Upper lobe of left lung (tissue), 6 donors: ENCODE results near the gene KRTAP12-4. TPM values are rescaled to one million over a fixed set of nuclear protein-coding genes. Genes with fewer than 3 reads are reported as not detected.
A peak's percentile ranks its signal among the peaks of the same experiment; 100 is the strongest.
"Not testable (repeated sequence)": the region's sequence is repeated elsewhere in the genome, so short reads cannot be mapped to it uniquely, and the experiment has no call there.

Source experiments
- ATAC-seq, 2 donors: fragments of 200-7000 bp; cut with Tn5 transposase; one replicate each; pipeline ENCODE4 v1.9.1; 2022; ENCODE audit warnings: mild to moderate bottlenecking in 2 of 2, moderate library complexity in 2 of 2; ENCODE audit not compliant: low FRiP score in 2 of 2
- DNase-seq, 2 donors: peaks; one replicate each; pipeline ENCODE4 v3.0.0-alpha.2; 2019 to 2020
- H3K27ac ChIP-seq, 4 donors: fragments of 200-600 bp; sonication (generic); one replicate each; pipeline ENCODE4 v1.5.1; 2016 to 2019
- H3K27me3 ChIP-seq, 4 donors: fragments of 200-600 bp; sonication (generic); one replicate each; pipeline ENCODE4 v1.5.1; 2017 to 2019
- H3K36me3 ChIP-seq, 4 donors: fragments of 200-600 bp; sonication (generic); one replicate each; pipeline ENCODE4 v1.5.1; 2016 to 2019
- H3K4me1 ChIP-seq, 4 donors: fragments of 200-600 bp; sonication (generic); one replicate each; pipeline ENCODE4 v1.5.1; 2018 to 2019
- H3K4me3 ChIP-seq, 4 donors: fragments of 200-600 bp; sonication (generic); one replicate each; pipeline ENCODE4 v1.5.1; 2017 to 2019; ENCODE audit warnings: mild to moderate bottlenecking in 2 of 4, moderate library complexity in 1 of 4
- H3K9me3 ChIP-seq, 4 donors: fragments of 200-600 bp; sonication (generic); one replicate each; pipeline ENCODE4 v1.5.1; 2018 to 2019
- CTCF ChIP-seq, 6 experiments: fragments of 450-650 bp in 4 of 6; fragments of 200-600 bp in 2 of 6; sonication (generic) in 2 of 6; IDR thresholded peaks; one replicate each; pipeline ENCODE4 v1.5.1; 2016 to 2019; ENCODE audit warnings: antibody characterized with exemption in 6 of 6
- EP300 ChIP-seq, 4 donors: sonication (generic); formaldehyde crosslinking; IDR thresholded peaks; one replicate each; pipeline ENCODE4 v1.5.1; 2017; ENCODE audit warnings: antibody characterized with exemption in 4 of 4, control low read depth in 2 of 4
- POLR2A ChIP-seq, 4 donors: fragments of 450-650 bp; IDR thresholded peaks; one replicate each; pipeline ENCODE4 v1.5.1; 2016 to 2017; ENCODE audit warnings: antibody characterized with exemption in 4 of 4, mild to moderate bottlenecking in 2 of 4
- POLR2AphosphoS5 ChIP-seq, 2 donors: sonication (generic); formaldehyde crosslinking; IDR thresholded peaks; one replicate each; pipeline ENCODE4 v1.5.1; 2017; ENCODE audit warnings: antibody characterized with exemption in 2 of 2
- WGBS, 2 donors: methylation state at CpG; one replicate each; pipeline ENCODE4 v1.1.5; 2017 to 2018; 5-methylcytosine and 5-hydroxymethylcytosine counted together
- total RNA-seq, 6 donors: library from RNA; depleted of rRNA in 4 of 6; stranded (reverse); fragments of >200 nt in 4 of 6; gene quantifications; one replicate each; pipeline versions ENCODE4 v1.1.0 to v1.2.1, GENCODE V29; 2016 to 2021
- donor health status: DM: no; HTN: no; CAD: no; lungs with moderate emphysema.
- donor health status: DM: no; HTN: yes; CAD: no; lungs with severe emphysema.

The KRTAP12-4 gene
- total RNA-seq, 6 donors from 2014 or later: not detected

GRCh38 chr21:44636209-44637017 lies 18.0 kb downstream of the KRTAP12-4 start:
- H3K27me3 ChIP-seq: no peaks in the 10 kb centered on the region
- TF ChIP-seq CTCF (IDR thresholded peaks at IDR 0.05): no peak
- H3K27ac ChIP-seq: no peak overlapping the region
- 80 to 87% methylated on average over 12 to 15 of the region's 15 CpGs for WGBS, 2 donors
- no peak overlapping the region for H3K4me3 ChIP-seq
- DNase-seq (no peak), ATAC-seq (no peak)
- no peaks in the 10 kb centered on the region for H3K36me3 ChIP-seq
- no peaks in the 10 kb centered on the region for H3K4me1 ChIP-seq
- peaks cover 5 to 12% (median 9%) of the 10 kb centered on the region in 4 donors for H3K9me3 ChIP-seq

GRCh38 chr21:44632067-44632466 lies 22.4 kb downstream of the KRTAP12-4 start:
- H3K4me3 ChIP-seq: no peak overlapping the region
- no peak for TF ChIP-seq POLR2AphosphoS5 (IDR thresholded peaks at IDR 0.05)
- no peak for TF ChIP-seq CTCF (IDR thresholded peaks at IDR 0.05)
- no peak for TF ChIP-seq EP300 (IDR thresholded peaks at IDR 0.05)
- no peak for TF ChIP-seq POLR2A (IDR thresholded peaks at IDR 0.05)
- DNase-seq: no peak
- H3K4me1 ChIP-seq: no peaks in the 10 kb centered on the region
- peaks cover 6 to 16% (median 13%) of the 10 kb centered on the region in 4 donors for H3K9me3 ChIP-seq
- no peaks in the 10 kb centered on the region for H3K36me3 ChIP-seq
- no peaks in the 10 kb centered on the region for H3K27me3 ChIP-seq
- no peak for ATAC-seq
- H3K27ac ChIP-seq: no peak overlapping the region
- WGBS, 2 donors: 82 to 92% methylated on average over 1 of the region's 1 CpG

- 58 to 72% methylated on average over 2 of the region's 2 CpGs for WGBS, 2 donors
- Histone ChIP-seq H3K9me3 (peaks cover 6 to 16% (median 13%) of the 10 kb centered on the region in 4 donors), H3K4me3 (no peak overlapping the region), H3K27ac (no peak overlapping the region), H3K4me1 (no peaks in the 10 kb centered on the region), H3K27me3 (no peaks in the 10 kb centered on the region), H3K36me3 (no peaks in the 10 kb centered on the region)
- TF ChIP-seq POLR2AphosphoS5 (IDR thresholded peaks at IDR 0.05) (no peak), POLR2A (IDR thresholded peaks at IDR 0.05) (no peak), CTCF (IDR thresholded peaks at IDR 0.05) (no peak), EP300 (IDR thresholded peaks at IDR 0.05) (no peak)
- no peak for DNase-seq
- no peak for ATAC-seq
Observed at GRCh38 chr21:44630440-44630839, 24.0 kb downstream of the KRTAP12-4 start.

- Histone ChIP-seq H3K9me3 (peaks cover 9 to 25% (median 18%) of the 10 kb centered on the region in 4 donors), H3K4me1 (no peaks in the 10 kb centered on the region), H3K27ac (no peak overlapping the region), H3K4me3 (no peak overlapping the region), H3K27me3 (no peaks in the 10 kb centered on the region), H3K36me3 (no peaks in the 10 kb centered on the region)
- peak in 1 of 2 donors; percentile 38 for DNase-seq
- TF ChIP-seq CTCF (IDR thresholded peaks at IDR 0.05) (no peak), POLR2AphosphoS5 (IDR thresholded peaks at IDR 0.05) (no peak)
- ATAC-seq: no peak
- WGBS, 2 donors: 64 to 73% methylated on average over 5 to 16 of the region's 18 CpGs
Observed at GRCh38 chr21:44628707-44629391, 25.6 kb downstream of the KRTAP12-4 start.

GRCh38 chr21:44627831-44628233 lies 26.6 kb downstream of the KRTAP12-4 start:
- not testable (repeated sequence) for H3K4me3 ChIP-seq, H3K27ac ChIP-seq, H3K27me3 ChIP-seq, H3K4me1 ChIP-seq, H3K36me3 ChIP-seq
- peak in 1 of 2 donors; percentile 30 for ATAC-seq
- 65 to 66% methylated on average over 9 to 13 of the region's 15 CpGs for WGBS, 2 donors
- H3K9me3 ChIP-seq: peaks cover 14 to 28% (median 20%) of the 10 kb centered on the region in 4 donors
- peak in 1 of 2 donors; percentile 64 for DNase-seq

- 85% methylated on average over 15 to 20 of the region's 20 CpGs for whole genome bisulfite sequencing, 2 donors
Observed at GRCh38 chr21:44627181-44627822, 27.2 kb downstream of the KRTAP12-4 start.

More at GRCh38 chr21:44627181-44627822, 27.2 kb downstream of the KRTAP12-4 start:
- H3K9me3 ChIP-seq: peaks cover 12 to 25% (median 18%) of the 10 kb centered on the region in 4 donors
- H3K36me3 ChIP-seq, H3K27me3 ChIP-seq, ATAC-seq, H3K4me1 ChIP-seq, H3K4me3 ChIP-seq, H3K27ac ChIP-seq: not testable (repeated sequence)
- DNase-seq: peak in 1 of 2 donors; percentile 68
